T-helper 1 cell treated with Interleukin-12 subunit alpha and Interleukin-12 subunit beta and Interleukin-4 antibody, amounts not matched to agents 30 μg/mL and 1 μg/mL, for 36 hours (primary cell): ENCODE data around the gene EVC2.

Experiments used
- H3K27ac Mint-ChIP-seq: one replicate; pipeline ENCODE4 v1.8.0; 2021; ENCODE audit warnings: mild to moderate bottlenecking, mixed read lengths
- H3K27me3 Mint-ChIP-seq: one replicate; pipeline ENCODE4 v1.8.0; 2021; ENCODE audit warnings: low read depth, mixed read lengths
- H3K36me3 Mint-ChIP-seq: one replicate; pipeline ENCODE4 v1.8.0; 2021; ENCODE audit warnings: low read depth, mixed read lengths
- H3K4me1 Mint-ChIP-seq: one replicate; pipeline ENCODE4 v1.8.0; 2021; ENCODE audit warnings: low read depth, mixed read lengths
- H3K4me3 Mint-ChIP-seq: one replicate; pipeline ENCODE4 v1.8.0; 2021; ENCODE audit warnings: mild to moderate bottlenecking, moderate library complexity, mixed read lengths
- H3K9me3 Mint-ChIP-seq: one replicate; pipeline ENCODE4 v1.8.0; 2021; ENCODE audit warnings: mixed read lengths

Gene EVC2

DNA sequence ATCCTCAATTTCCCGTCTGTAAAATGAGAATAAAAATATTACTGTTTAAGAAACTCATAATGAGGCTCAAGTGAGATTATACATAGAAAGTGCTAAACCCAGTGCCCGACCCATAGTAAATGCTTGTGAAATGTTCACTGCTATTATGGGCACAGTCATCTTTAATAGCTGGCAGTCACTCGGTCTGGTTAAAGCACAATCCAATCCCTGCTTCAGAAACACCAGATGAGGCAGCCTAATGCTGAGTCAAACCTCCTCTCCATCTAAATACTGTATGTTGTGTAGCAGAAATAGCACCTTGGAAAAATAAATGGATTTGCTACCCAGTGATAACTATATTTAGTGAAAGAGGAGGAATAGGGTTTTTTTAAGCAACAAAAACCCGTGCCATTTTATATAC, 14.5 kb downstream of the EVC2 start:
- Mint-ChIP-seq H3K4me1 (no peaks in the 10 kb centered on the region), H3K27ac (no peak overlapping the region), H3K9me3 (no peaks in the 10 kb centered on the region), H3K27me3 (no peaks in the 10 kb centered on the region), H3K4me3 (no peak overlapping the region), H3K36me3 (no peaks in the 10 kb centered on the region)

DNA sequence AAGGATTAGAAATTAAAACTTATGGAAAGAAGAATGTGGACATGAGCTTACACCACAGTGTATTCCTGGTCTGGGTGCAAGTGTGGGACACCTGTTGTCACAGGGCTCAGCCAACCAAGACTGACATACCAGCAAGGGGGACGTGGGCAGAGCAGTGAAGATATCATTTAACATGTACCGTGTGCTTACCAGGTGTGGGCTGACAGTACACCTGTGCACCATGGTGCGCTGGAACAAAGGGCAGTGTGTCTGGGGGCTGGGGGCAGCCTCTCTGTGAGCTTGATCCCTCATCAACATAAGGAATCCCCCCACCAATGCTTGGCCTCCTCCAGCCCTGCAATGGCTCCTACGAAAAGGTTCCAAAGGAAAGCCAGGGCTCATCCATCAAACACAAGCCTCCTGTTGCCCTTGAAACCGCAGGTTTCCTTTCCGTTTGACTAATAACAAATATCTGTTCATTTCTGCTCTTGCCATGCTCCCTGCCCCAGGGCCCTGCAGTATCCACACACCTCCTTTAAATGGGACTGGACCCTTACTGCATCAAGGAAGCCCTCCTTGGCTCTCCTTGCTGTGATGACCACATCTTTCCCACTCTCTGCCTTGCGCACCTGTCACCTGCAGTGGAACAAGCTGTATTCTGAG, 16.7 kb downstream of the EVC2 start:
- no peaks in the 10 kb centered on the region for H3K27me3 Mint-ChIP-seq
- H3K4me1 Mint-ChIP-seq: no peaks in the 10 kb centered on the region
- H3K9me3 Mint-ChIP-seq: no peaks in the 10 kb centered on the region
- no peak overlapping the region for H3K4me3 Mint-ChIP-seq
- H3K27ac Mint-ChIP-seq: no peak overlapping the region
- H3K36me3 Mint-ChIP-seq: no peaks in the 10 kb centered on the region

DNA sequence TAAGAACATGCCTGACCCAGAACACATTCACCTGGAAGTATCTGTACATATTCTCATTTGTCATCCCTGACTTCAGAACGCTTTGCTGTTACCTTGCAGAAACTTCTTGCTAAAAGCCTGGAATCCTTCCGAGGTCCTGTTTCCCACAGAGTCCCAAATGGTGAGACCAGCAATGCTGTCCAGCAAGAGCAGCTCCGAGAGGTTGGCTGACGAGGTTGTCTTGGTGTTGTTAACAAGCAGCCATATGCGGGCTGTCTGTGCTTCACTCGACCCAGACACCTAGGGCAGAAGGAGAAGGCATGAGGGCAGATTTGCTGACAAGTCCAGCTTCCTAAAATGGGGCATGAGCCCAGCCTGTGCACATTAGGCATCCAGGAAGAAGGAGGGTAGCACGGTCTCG, 19.3 kb downstream of the EVC2 start:
- Mint-ChIP-seq H3K4me3 (no peak overlapping the region), H3K36me3 (no peaks in the 10 kb centered on the region), H3K9me3 (no peaks in the 10 kb centered on the region), H3K27ac (no peak overlapping the region), H3K27me3 (no peaks in the 10 kb centered on the region), H3K4me1 (no peaks in the 10 kb centered on the region)

DNA sequence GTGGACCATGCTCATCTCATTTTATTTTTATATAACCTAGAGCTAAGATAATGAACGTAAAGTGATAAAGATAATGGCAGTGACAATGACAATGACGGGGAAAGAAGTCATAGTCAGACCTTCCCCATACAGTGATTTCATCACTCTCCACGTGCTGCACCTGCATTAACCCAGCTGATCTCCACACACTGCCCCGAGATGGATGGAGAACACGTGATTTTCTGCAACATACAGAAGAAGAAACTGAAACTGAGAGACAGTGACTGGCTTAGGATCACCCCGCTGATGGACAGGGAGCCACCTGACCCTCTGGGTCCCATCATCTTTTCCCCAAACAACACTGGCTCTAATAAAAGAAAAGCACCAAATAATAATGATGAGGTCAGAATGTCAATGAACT, 22.0 kb downstream of the EVC2 start:
- no peak overlapping the region for H3K4me3 Mint-ChIP-seq
- no peaks in the 10 kb centered on the region for H3K9me3 Mint-ChIP-seq
- H3K36me3 Mint-ChIP-seq: no peaks in the 10 kb centered on the region
- H3K27ac Mint-ChIP-seq: no peak overlapping the region
- H3K27me3 Mint-ChIP-seq: no peaks in the 10 kb centered on the region
- H3K4me1 Mint-ChIP-seq: no peaks in the 10 kb centered on the region

DNA sequence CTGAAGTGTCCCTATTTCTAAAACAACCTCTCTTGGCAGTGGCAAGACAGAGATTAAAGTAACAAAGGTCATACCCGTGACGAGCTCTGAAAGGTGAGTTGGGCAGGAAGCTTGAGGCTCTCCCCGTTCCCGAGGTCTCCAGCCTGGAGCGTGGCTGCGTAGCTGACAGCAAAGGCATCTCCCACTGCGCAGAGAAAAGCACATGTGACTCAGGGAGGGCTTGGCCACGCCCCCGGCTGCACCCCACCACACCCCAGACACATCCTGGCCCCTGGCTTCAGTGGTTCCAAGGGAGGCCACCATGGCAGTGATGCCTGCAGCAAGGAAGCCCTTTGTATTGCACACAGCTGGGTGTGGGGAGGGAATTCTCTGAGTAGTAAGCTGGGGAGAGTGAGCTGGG, 23.1 kb downstream of the EVC2 start:
- H3K27me3 Mint-ChIP-seq: no peaks in the 10 kb centered on the region
- no peak overlapping the region for H3K4me3 Mint-ChIP-seq
- H3K9me3 Mint-ChIP-seq: no peaks in the 10 kb centered on the region
- H3K27ac Mint-ChIP-seq: no peak overlapping the region
- no peaks in the 10 kb centered on the region for H3K36me3 Mint-ChIP-seq
- H3K4me1 Mint-ChIP-seq: no peaks in the 10 kb centered on the region

DNA sequence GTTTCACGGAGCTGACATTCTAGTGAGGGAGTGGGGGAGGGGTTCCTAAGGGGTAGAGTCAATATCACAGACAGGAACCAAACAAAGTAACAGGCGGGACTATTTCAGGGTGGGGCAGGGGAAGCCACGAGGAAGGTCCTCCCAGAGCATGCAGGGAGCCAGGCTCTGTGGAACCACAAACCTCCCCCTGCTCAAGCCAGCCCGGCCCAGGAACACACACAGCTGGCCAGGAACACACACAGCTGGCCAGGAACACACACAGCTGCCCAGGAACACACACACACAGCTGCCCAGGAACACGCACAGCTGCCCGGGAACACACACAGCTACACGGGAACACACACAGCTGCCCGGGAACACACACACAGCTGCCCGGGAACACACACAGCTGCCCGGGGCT, 24.8 kb downstream of the EVC2 start:
- no peaks in the 10 kb centered on the region for H3K36me3 Mint-ChIP-seq
- no peaks in the 10 kb centered on the region for H3K27me3 Mint-ChIP-seq
- H3K4me3 Mint-ChIP-seq: no peak overlapping the region
- no peaks in the 10 kb centered on the region for H3K4me1 Mint-ChIP-seq
- H3K27ac Mint-ChIP-seq: no peak overlapping the region
- H3K9me3 Mint-ChIP-seq: no peaks in the 10 kb centered on the region

DNA sequence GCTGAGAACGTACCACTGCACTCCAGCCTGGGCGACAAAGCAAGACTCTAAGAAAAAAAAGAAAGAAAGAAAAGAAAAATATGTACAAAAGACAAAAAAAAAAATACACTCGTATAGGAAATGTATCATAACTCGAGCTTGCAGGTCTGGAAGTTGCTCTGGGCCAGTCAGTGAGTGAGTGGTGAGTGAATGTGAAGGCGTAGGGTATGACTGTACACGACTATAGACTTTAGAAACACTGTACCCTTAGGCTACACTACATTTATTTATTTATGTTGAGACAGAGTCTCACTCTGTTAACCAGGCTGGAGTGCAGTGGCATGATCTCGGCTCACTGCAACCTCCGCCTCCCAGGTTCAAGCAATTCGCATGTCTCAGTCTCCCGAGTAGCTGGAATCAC, 29.4 kb downstream of the EVC2 start:
- H3K36me3 Mint-ChIP-seq: no peaks in the 10 kb centered on the region
- H3K27ac Mint-ChIP-seq: no peak overlapping the region
- H3K27me3 Mint-ChIP-seq: no peaks in the 10 kb centered on the region
- no peaks in the 10 kb centered on the region for H3K4me1 Mint-ChIP-seq
- no peaks in the 10 kb centered on the region for H3K9me3 Mint-ChIP-seq
- no peak overlapping the region for H3K4me3 Mint-ChIP-seq

DNA sequence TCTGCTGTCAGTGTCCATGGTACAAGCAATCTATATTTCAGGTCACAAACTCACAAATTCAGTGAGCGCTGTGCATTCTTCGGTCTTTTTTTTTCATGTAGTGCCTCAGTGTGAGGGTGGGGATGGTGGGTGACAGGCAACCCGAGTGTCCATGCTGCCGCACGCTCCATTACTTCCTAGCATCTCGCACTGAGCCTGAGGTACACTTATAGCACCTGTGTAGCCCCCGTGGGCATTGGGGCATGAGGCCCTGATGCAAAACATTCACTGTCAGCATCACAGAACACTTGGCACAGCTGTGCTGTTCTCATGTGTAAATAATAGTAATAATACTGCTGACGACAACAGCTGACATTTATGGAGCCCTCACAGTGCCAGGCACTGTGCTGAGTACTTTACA, 31.6 kb downstream of the EVC2 start:
- Mint-ChIP-seq H3K9me3 (no peaks in the 10 kb centered on the region), H3K27me3 (no peaks in the 10 kb centered on the region), H3K27ac (no peak overlapping the region), H3K4me1 (no peaks in the 10 kb centered on the region), H3K36me3 (no peaks in the 10 kb centered on the region), H3K4me3 (no peak overlapping the region)

DNA sequence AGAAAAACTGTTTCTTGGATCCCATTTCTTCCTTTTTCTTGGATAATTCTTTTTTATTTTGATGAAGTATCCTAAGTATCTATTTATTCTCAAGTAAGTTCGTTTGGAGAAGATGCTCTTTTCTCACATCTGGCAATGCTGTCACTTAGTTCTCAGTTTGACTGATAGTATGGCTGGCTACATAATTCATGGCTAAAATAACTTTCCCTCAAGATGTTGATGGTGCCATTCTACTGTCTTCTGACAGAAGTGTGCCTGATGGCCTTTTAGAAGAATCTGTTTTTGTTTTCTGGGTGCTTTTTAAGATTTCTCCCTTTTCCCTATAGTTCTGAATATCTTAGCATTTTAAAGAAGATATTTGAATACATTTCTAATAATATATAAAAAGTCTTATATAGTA, 41.6 kb downstream of the EVC2 start:
- Mint-ChIP-seq H3K9me3 (peaks cover 8% of the 10 kb centered on the region), H3K27me3 (no peaks in the 10 kb centered on the region), H3K36me3 (no peaks in the 10 kb centered on the region), H3K27ac (no peak overlapping the region), H3K4me3 (no peak overlapping the region), H3K4me1 (no peaks in the 10 kb centered on the region)

DNA sequence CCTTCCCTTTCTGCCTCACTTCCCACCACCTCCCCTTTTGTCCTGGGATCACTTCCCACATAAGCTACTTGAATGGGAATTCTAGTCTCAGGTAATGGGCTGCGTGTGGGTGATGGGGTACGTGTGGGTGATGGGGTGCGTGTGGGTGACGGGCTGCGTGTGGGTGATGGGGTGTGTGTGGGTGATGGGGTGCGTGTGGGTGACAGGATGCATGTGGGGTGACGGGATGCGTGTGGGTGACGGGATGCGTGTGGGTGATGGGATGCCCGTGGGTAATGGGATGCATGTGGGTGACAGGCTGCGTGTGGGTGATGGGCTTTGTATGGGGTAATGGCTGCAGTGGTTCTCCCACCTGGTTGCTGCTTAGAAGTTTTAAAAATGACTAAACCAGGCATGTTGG, 43.6 kb downstream of the EVC2 start:
- Mint-ChIP-seq H3K9me3 (peaks cover 12% of the 10 kb centered on the region), H3K4me1 (no peaks in the 10 kb centered on the region), H3K27me3 (no peaks in the 10 kb centered on the region), H3K27ac (no peak overlapping the region), H3K36me3 (no peaks in the 10 kb centered on the region), H3K4me3 (no peak overlapping the region)

DNA sequence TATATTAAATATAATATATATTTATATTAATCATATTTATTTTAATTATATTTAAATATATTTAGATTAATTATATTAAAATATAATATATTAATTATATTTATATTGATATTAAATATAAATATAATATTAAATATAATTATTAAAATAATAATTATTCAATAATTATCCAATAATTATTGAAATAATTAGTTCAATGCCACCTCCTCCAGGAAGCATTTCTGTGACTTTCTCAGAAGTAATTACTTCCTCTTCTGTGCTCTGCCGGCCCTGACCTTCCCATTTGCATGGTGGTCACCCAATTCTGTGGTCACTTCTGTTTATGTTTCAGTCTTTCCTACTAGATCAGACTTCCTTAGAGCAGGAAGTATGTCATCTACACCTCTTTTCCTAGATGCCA, 45.8 kb downstream of the EVC2 start:
- Mint-ChIP-seq H3K27ac (peak overlapping the region; percentile 58), H3K4me3 (no peak overlapping the region), H3K27me3 (no peaks in the 10 kb centered on the region), H3K9me3 (peaks cover 12% of the 10 kb centered on the region), H3K36me3 (no peaks in the 10 kb centered on the region), H3K4me1 (no peaks in the 10 kb centered on the region)

DNA sequence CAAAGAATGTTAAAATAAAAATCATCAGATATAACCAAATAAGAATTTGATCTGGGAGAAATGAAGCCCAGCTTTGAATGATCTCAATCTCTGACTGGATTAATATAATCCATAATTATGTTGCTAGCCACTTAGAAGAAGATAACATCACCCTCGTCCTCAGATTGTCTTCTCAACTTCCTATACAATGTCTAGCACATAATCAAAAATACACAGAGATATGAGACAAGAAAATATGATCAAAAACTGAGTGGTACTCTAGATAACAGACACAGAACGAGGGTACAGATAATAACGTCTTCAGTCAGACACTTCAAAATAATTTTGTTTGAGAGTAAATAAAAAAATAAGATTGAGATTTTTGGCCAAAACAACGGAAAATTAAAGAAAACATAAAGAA, 47.1 kb downstream of the EVC2 start:
- no peak overlapping the region for H3K27ac Mint-ChIP-seq
- no peaks in the 10 kb centered on the region for H3K36me3 Mint-ChIP-seq
- H3K4me1 Mint-ChIP-seq: no peaks in the 10 kb centered on the region
- H3K9me3 Mint-ChIP-seq: peaks cover 8% of the 10 kb centered on the region
- H3K27me3 Mint-ChIP-seq: no peaks in the 10 kb centered on the region
- H3K4me3 Mint-ChIP-seq: no peak overlapping the region

DNA sequence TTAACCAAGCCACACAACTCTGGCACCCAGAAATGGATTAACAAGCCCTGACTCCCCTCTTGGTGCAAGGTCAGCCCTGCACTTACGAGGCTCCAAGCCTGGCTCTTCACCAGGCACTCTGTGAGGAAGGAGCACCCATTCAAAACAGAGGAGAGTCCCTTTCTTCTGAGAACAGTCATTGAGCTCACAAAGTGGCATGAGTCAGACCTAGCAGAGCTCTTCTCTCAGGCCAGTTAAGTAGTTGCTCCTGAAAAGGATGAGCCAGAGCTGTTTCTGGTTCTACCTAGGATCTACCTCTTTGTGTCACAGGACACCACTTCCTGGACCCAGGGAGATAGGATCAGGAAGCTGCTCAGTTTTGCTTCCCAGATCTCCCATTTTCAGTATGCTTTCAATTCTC, 48.2 kb downstream of the EVC2 start:
- Mint-ChIP-seq H3K4me3 (no peak overlapping the region), H3K36me3 (no peaks in the 10 kb centered on the region), H3K27ac (no peak overlapping the region), H3K4me1 (no peaks in the 10 kb centered on the region), H3K9me3 (peaks cover 8% of the 10 kb centered on the region), H3K27me3 (no peaks in the 10 kb centered on the region)

DNA sequence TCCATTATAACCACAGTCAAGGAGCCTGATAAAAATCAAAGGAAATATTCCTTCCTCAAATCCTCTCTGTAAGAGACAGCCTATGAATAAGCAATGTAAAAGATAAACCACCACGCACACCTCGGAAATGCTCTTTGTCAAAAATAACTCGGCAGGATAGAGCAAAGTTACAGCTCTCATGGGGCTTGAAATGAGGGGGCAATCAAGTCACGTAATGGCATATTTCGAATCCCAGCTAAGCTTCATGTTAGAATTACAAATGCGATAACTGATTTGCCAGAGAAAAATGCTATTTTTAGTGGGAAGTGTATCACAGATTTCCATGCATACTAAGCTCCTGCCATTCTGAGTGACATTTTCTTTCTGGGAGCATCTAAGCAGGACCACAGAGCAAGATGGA, 49.4 kb downstream of the EVC2 start:
- Mint-ChIP-seq H3K27me3 (no peaks in the 10 kb centered on the region), H3K4me1 (no peaks in the 10 kb centered on the region), H3K4me3 (no peak overlapping the region), H3K27ac (no peak overlapping the region), H3K9me3 (peaks cover 8% of the 10 kb centered on the region), H3K36me3 (no peaks in the 10 kb centered on the region)

DNA sequence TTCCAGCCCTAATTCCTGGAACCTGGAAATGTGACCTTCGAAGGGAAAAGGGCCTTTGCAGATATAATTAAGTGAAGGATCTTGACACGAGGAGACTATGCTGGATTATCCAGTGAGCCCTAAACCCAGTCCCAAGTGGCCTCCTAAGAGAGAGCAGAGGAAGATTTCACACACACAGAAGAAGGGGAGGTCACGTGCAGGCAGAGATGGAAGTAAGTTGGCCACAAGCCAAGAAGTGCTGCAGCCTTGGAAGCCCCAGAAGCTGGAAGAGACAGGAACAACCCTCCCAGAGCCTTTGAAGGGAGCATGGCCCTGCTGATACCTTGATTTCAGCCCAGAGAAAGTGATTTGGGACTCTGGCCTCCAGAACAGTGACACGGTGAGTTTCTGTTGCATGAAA, 51.9 kb downstream of the EVC2 start:
- Mint-ChIP-seq H3K4me1 (no peaks in the 10 kb centered on the region), H3K36me3 (no peaks in the 10 kb centered on the region), H3K4me3 (no peak overlapping the region), H3K9me3 (peaks cover 4% of the 10 kb centered on the region), H3K27me3 (no peaks in the 10 kb centered on the region), H3K27ac (no peak overlapping the region)

DNA sequence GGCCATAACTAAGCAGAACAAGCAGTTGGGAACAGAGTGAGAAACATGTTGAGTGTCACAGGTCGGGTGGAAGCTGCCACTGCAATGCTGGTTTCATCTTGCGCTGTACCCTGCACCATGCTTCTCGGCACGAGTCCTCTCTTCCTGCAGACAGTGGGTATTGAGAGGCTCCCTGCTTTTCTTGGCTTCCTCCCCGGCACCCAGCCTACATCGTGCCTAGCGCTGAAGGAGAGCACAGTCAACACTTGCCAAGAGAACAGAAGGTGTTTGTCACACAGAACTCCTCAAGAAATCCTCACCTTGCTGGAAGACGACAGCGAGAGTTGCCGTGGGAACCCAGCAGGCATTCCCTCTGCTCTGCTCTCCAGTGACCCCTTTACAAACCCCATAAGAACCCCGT, 53.6 kb downstream of the EVC2 start:
- H3K27me3 Mint-ChIP-seq: no peaks in the 10 kb centered on the region
- H3K36me3 Mint-ChIP-seq: no peaks in the 10 kb centered on the region
- H3K9me3 Mint-ChIP-seq: no peaks in the 10 kb centered on the region
- H3K4me3 Mint-ChIP-seq: no peak overlapping the region
- no peak overlapping the region for H3K27ac Mint-ChIP-seq
- H3K4me1 Mint-ChIP-seq: no peaks in the 10 kb centered on the region
